SK-N-SH (cell line): ENCODE data around the gene WT1. TPM values are rescaled to one million over a fixed set of nuclear protein-coding genes. Genes with fewer than 3 reads are reported as not detected.

Source experiments
- CTCF ChIA-PET: fragments of 300-600, 350-600 bp; formaldehyde crosslinking; extraction: SDS; loops from one replicate; lab custom pipeline; 2021; lab: Yijun Ruan, JAX
- POLR2A ChIA-PET: fragments of 350-600 bp; sonication (Branson Sonifier 250); formaldehyde crosslinking; extraction: SDS; loops from one replicate; lab custom pipeline; 2020; ENCODE audit warnings: antibody characterized with exemption, inconsistent platforms; lab: Yijun Ruan, JAX
- DNase-seq: peaks from one replicate; pipeline ENCODE4 v3.0.0; 2012
- H2AFZ ChIP-seq: fragments of 200-600 bp; sonication (generic); 2 replicates; pipeline ENCODE4 v1.8.1; 2016; ENCODE audit warnings: antibody characterized with exemption, mild to moderate bottlenecking, low read depth
- H3F3A ChIP-seq: fragments of 200-600 bp; sonication (generic); replicated peaks from 2 replicates; pipeline ENCODE3; 2016; ENCODE audit warnings: antibody characterized with exemption, mild to moderate bottlenecking; ENCODE audit not compliant: insufficient read depth
- H3K27ac ChIP-seq, 2 experiments: fragments of 200-500 bp in 1 of 2; fragments of 200-600 bp in 1 of 2; sonication (Bioruptor generic) in 1 of 2; sonication (generic), shearing (Covaris generic) in 1 of 2; 2 replicates each; pipeline versions ENCODE4 v1.5.1 to v1.6.1; 2014 to 2016; ENCODE audit warnings: low read depth in 2 of 2, inconsistent platforms in 1 of 2, low read length in 1 of 2, mild to moderate bottlenecking in 1 of 2, mixed read lengths in 1 of 2
- H3K27me3 ChIP-seq: fragments of 200-600 bp; sonication (generic), shearing (Covaris generic); 2 replicates; pipeline ENCODE4 v1.6.1; 2016; ENCODE audit warnings: mixed run types; ENCODE audit not compliant: insufficient read depth
- H3K36me3 ChIP-seq, 2 experiments: fragments of 200-500 bp in 1 of 2; fragments of 200-600 bp in 1 of 2; sonication (Bioruptor generic) in 1 of 2; sonication (generic) in 1 of 2; replicated peaks in 1 of 2; 2 replicates each; pipeline versions ENCODE3 to v1.5.1; 2014 to 2016; ENCODE audit warnings: low read length in 1 of 2, mild to moderate bottlenecking in 1 of 2; ENCODE audit not compliant: insufficient read depth in 2 of 2, control insufficient read depth in 1 of 2
- H3K4me1 ChIP-seq, 2 experiments: fragments of 200-500 bp in 1 of 2; fragments of 200-600 bp in 1 of 2; sonication (Bioruptor generic) in 1 of 2; sonication (generic), shearing (Covaris generic) in 1 of 2; 2 replicates each; pipeline versions ENCODE4 v1.5.1 to v1.6.1; 2014 to 2016; ENCODE audit warnings: low read depth in 1 of 2, low read length in 1 of 2, mixed run types in 1 of 2; ENCODE audit not compliant: insufficient read depth in 2 of 2, control insufficient read depth in 1 of 2
- H3K4me2 ChIP-seq: fragments of 200-600 bp; sonication (generic), shearing (Covaris generic); 2 replicates; pipeline ENCODE4 v1.6.1; 2017; ENCODE audit warnings: mixed run types
- H3K4me3 ChIP-seq, 2 experiments: fragments of 200-500 bp in 1 of 2; fragments of 200-600 bp in 1 of 2; sonication (Bioruptor generic) in 1 of 2; sonication (generic), shearing (Covaris generic) in 1 of 2; 2 replicates each; pipeline versions ENCODE4 v1.5.1 to v1.8.1; 2014 to 2016; ENCODE audit warnings: low read depth in 2 of 2, inconsistent platforms in 1 of 2, low read length in 1 of 2, mild to moderate bottlenecking in 1 of 2, mixed read lengths in 1 of 2, moderate library complexity in 1 of 2
- H3K79me2 ChIP-seq: fragments of 200-600 bp; sonication (generic); 2 replicates; pipeline ENCODE4 v1.8.1; 2017; ENCODE audit warnings: mild to moderate bottlenecking; ENCODE audit not compliant: insufficient read depth
- H3K9ac ChIP-seq: fragments of 200-600 bp; sonication (generic); 2 replicates; pipeline ENCODE4 v1.6.1; 2017; ENCODE audit warnings: mixed run types
- H3K9me2 ChIP-seq: fragments of 200-600 bp; sonication (generic); 2 replicates; pipeline ENCODE4 v1.6.1; 2017; ENCODE audit warnings: mixed run types
- H3K9me3 ChIP-seq: fragments of 200-600 bp; sonication (generic); 2 replicates; pipeline ENCODE4 v1.6.1; 2017; ENCODE audit warnings: mixed run types, mild to moderate bottlenecking, moderate library complexity
- H4K20me1 ChIP-seq: fragments of 200-600 bp; sonication (generic); 2 replicates; pipeline ENCODE4 v1.6.1; 2017; ENCODE audit warnings: mild to moderate bottlenecking, mixed run types; ENCODE audit not compliant: insufficient read depth
- CHD2 ChIP-seq: fragments of 150-350 bp; IDR thresholded peaks from 2 replicates; pipeline ENCODE4 v1.6.1; 2018; ENCODE audit warnings: low read length; ENCODE audit not compliant: partially characterized antibody
- EZH2phosphoT487 ChIP-seq: fragments of 200-600 bp; sonication (generic); IDR thresholded peaks from 2 replicates; pipeline ENCODE4 v1.6.1; 2017; ENCODE audit warnings: low read depth, mixed run types, mild to moderate bottlenecking, antibody characterized with exemption, moderate library complexity, borderline replicate concordance
- FOXM1 ChIP-seq: IDR thresholded peaks from 2 replicates; pipeline ENCODE4 v1.4.0; 2012; ENCODE audit warnings: low read depth, mild to moderate bottlenecking
- GATA2 ChIP-seq: sonication (generic); formaldehyde crosslinking; IDR thresholded peaks from 2 replicates; pipeline ENCODE4 v1.5.0; 2020; ENCODE audit warnings: mild to moderate bottlenecking, missing genetic modification reagents
- IRF3 ChIP-seq: fragments of 150-350 bp; IDR thresholded peaks from 2 replicates; pipeline ENCODE4 v1.6.1; 2016; ENCODE audit warnings: mild to moderate bottlenecking, low read depth, low read length
- MXI1 ChIP-seq: IDR thresholded peaks from 2 replicates; pipeline ENCODE4 v1.6.1; 2012; ENCODE audit warnings: mild to moderate bottlenecking, low read depth, low read length, improper control_type of control experiment
- POLR2AphosphoS5 ChIP-seq: IDR thresholded peaks from 2 replicates; pipeline ENCODE4 v1.6.1; 2012; ENCODE audit warnings: low read depth, low read length
- RCOR1 ChIP-seq: fragments of 150-350 bp; IDR thresholded peaks from 2 replicates; pipeline ENCODE4 v1.6.1; 2017; ENCODE audit warnings: antibody characterized with exemption, low read length
- RXRA ChIP-seq: IDR thresholded peaks from 2 replicates; pipeline ENCODE4 v1.4.0; 2012; ENCODE audit warnings: low read depth, mild to moderate bottlenecking, borderline replicate concordance
- SMC3 ChIP-seq: IDR thresholded peaks from 2 replicates; pipeline ENCODE4 v1.6.1; 2012; ENCODE audit warnings: low read depth, low read length, improper control_type of control experiment
- TEAD4 ChIP-seq: IDR thresholded peaks from 2 replicates; pipeline ENCODE4 v1.4.0; 2012; ENCODE audit warnings: mild to moderate bottlenecking, borderline replicate concordance; ENCODE audit not compliant: insufficient read depth
- USF2 ChIP-seq: fragments of 150-350 bp; IDR thresholded peaks from 2 replicates; pipeline ENCODE4 v1.6.1; 2017; ENCODE audit warnings: antibody characterized with exemption, low read length, low read depth, borderline replicate concordance
- YY1 ChIP-seq: IDR thresholded peaks from 2 replicates; pipeline ENCODE4 v1.4.0; 2012; ENCODE audit warnings: low read depth, mild to moderate bottlenecking
- WGBS: methylation state at CpG from one replicate; pipeline ENCODE4 v1.1.6; 2017; ENCODE audit warnings: low lambda C conversion rate; 5-methylcytosine and 5-hydroxymethylcytosine counted together
- polyA plus RNA-seq, 3 experiments: library from polyadenylated mRNA; depleted of rRNA; stranded (reverse); fragments of >200 nt; gene quantifications; 2 replicates each; pipeline ENCODE4 v1.2.3, GENCODE V29; 2012
- TF ChIP-seq, protein P1 (sequence below): IDR thresholded peaks from 2 replicates; pipeline ENCODE4 v1.4.0; 2012; ENCODE audit warnings: low read depth, borderline replicate concordance
- TF ChIP-seq, protein P2 (sequence below): IDR thresholded peaks from 2 replicates; pipeline ENCODE4 v1.4.0; 2012; ENCODE audit warnings: low read depth

Gene WT1
- polyA plus RNA-seq, 1 of the 3 experiments (the other 2 are of a cell fraction) = 0.49 TPM

GRCh38 chr11:32414925-32415324, 20.4 kb downstream of the WT1 start:
- Histone ChIP-seq H3K79me2 (no peaks in the 10 kb centered on the region), H3F3A (peaks cover 15% of the 10 kb centered on the region), H3K36me3 (no peaks in the 10 kb centered on the region), H3K9me2 (no peaks in the 10 kb centered on the region), H3K9ac (no peak overlapping the region), H3K27ac (no peak overlapping the region), H4K20me1 (no peaks in the 10 kb centered on the region), H3K4me2 (no peak overlapping the region), H3K4me3 (no peak overlapping the region), H3K9me3 (no peaks in the 10 kb centered on the region), H3K27me3 (peaks cover 34% of the 10 kb centered on the region), H3K4me1 (peaks cover 0 to 11% of the 10 kb centered on the region in 2 experiments; a peak in 2 of 4 replicates), H2AFZ (no peak overlapping the region)
- DNase-seq = no peak
- ChIA-PET POLR2A (no interaction called here), CTCF (interaction anchor here (1.2 kb wide), 1 partner anchor 9 kb away, joined by 3 read pairs; no protein-coding TSS in a partner anchor)
- 17% methylated on average over 2 of the region's 2 CpGs for WGBS
- TF ChIP-seq POLR2AphosphoS5 = no peak
- TF ChIP-seq MXI1 = no peak
- TF ChIP-seq SMC3 = no peak
- TF ChIP-seq IRF3 = no peak
- no peak for TF ChIP-seq GATA2 (CRISPR knock-in tag)
- TF ChIP-seq TEAD4 = no peak
- TF ChIP-seq, protein P1, sequence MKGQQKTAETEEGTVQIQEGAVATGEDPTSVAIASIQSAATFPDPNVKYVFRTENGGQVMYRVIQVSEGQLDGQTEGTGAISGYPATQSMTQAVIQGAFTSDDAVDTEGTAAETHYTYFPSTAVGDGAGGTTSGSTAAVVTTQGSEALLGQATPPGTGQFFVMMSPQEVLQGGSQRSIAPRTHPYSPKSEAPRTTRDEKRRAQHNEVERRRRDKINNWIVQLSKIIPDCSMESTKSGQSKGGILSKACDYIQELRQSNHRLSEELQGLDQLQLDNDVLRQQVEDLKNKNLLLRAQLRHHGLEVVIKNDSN = no peak
- no peak for TF ChIP-seq RCOR1
- TF ChIP-seq, protein P2, sequence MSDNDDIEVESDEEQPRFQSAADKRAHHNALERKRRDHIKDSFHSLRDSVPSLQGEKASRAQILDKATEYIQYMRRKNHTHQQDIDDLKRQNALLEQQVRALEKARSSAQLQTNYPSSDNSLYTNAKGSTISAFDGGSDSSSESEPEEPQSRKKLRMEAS = no peak
- no peak for TF ChIP-seq EZH2phosphoT487
- TF ChIP-seq CHD2 = no peak

DNA sequence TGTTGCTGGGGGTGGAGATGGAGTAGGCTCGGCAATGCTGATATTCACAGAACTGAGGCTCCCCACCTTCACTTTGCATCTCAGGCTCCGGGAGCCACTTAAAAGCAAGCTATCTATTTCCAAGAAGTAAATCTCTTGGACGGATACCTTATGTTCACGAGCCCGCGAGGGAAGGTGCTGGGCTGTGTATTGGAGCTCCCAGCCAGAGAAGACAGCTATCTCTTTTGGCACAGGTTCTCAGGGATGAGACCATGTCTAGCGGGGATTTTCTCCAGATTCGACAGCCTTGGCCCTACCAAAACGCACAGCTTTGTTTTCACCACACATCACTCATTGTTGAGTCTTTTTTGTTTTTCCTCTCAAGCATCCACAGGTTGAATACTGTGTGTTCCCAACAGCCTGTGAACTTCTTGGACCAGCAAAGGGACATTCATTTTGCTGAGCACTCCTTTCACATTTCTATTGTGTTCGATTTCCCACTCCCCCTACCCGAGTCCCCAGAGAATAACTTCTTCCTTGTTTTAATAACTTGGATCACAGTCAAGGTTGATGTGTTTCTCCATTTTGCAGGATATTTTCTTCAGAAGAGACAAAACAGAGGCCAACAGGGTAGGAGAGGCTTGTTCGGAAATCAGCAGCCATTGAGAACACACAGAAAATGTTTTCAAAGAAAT, 23.3 kb downstream of the WT1 start:
- ChIA-PET CTCF (no interaction called here), POLR2A (no interaction called here)
- Histone ChIP-seq H3F3A (no peaks in the 10 kb centered on the region), H2AFZ (no peak overlapping the region), H3K27ac (no peak overlapping the region), H3K4me3 (no peak overlapping the region), H3K9me3 (no peaks in the 10 kb centered on the region), H3K27me3 (peaks cover 57% of the 10 kb centered on the region), H3K9ac (no peak overlapping the region), H3K36me3 (no peaks in the 10 kb centered on the region), H3K4me2 (no peak overlapping the region), H3K4me1 (peaks cover 0 to 6% of the 10 kb centered on the region in 2 experiments; a peak in 1 of 4 replicates), H3K79me2 (no peaks in the 10 kb centered on the region), H4K20me1 (no peaks in the 10 kb centered on the region), H3K9me2 (no peaks in the 10 kb centered on the region)
- WGBS = 13% methylated on average over 12 of the region's 12 CpGs
- DNase-seq = no peak
- TF ChIP-seq USF2 (no peak), MXI1 (no peak), RXRA (no peak), FOXM1 (no peak), YY1 (no peak)
